ENCODE measurements around the gene PHF23. TPM values are rescaled to one million over a fixed set of nuclear protein-coding genes. Genes with fewer than 3 reads are reported as not detected.
A peak's percentile ranks its signal among the peaks of the same experiment; 100 is the strongest.

Gene PHF23
- total and polyA plus RNA-seq, 9 of the 15 experiments (the other 6 are each of a cell fraction or from before 2014, with no cell fraction given), result 7.4 to 87.5 (median 33.7) TPM

GRCh38 chr17:7234083-7234951, 4.9 kb downstream of the PHF23 start, which contains the start of gene DVL2 (continued):
- TF ChIP-seq NFE2 (IDR thresholded peaks at IDR 0.05; ENCODE audit: low read depth) (no peak), DNMT1 (IDR thresholded peaks at IDR 0.05) (peak; percentile 26; the same call in 1 of the 2 replicates), RBM25 (IDR thresholded peaks at IDR 0.05; ENCODE audit: low read depth, low read length, severe bottlenecking) (no peak), ZBTB49 (CRISPR knock-in tag; IDR thresholded peaks at IDR 0.05; ENCODE audit: borderline replicate concordance) (no peak), ZNF253 (CRISPR knock-in tag; conservative IDR thresholded peaks at IDR 0.05) (no peak), ZNF324 (CRISPR knock-in tag; IDR thresholded peaks at IDR 0.05) (peak; percentile 57), HOXB6 (CRISPR knock-in tag; IDR thresholded peaks at IDR 0.05; ENCODE audit: borderline replicate concordance) (peak; percentile 76; the same call in 1 of the 2 replicates), RHOXF2B (CRISPR knock-in tag; conservative IDR thresholded peaks at IDR 0.05) (peak; percentile 94; the same call in 1 of the 2 replicates), GTF2F1 (IDR thresholded peaks at IDR 0.05; ENCODE audit: low read depth, low read length) (no peak), KDM4B (IDR thresholded peaks at IDR 0.05; ENCODE audit: borderline replicate concordance in 2 of 2, low read depth in 1 of 2) (peak in 1 of 2 experiments; percentile 85; a peak in 1 of 4 replicates), ZSCAN29 (IDR thresholded peaks at IDR 0.05) (no peak), ZKSCAN3 (CRISPR knock-in tag; IDR thresholded peaks at IDR 0.05) (no peak), ZNF436 (CRISPR knock-in tag; IDR thresholded peaks at IDR 0.05) (0 out of 2 replicates have a peak, but pooled peaks have one; percentile 34), CEBPB (tag; IDR thresholded peaks at IDR 0.05) (no peak), ZFP36 (IDR thresholded peaks at IDR 0.05; ENCODE audit: low read depth, low read length, partially characterized antibody) (no peak), ATF1 (CRISPR knock-in tag; IDR thresholded peaks at IDR 0.05) (no peak), ATF1 (tag; IDR thresholded peaks at IDR 0.05) (peak; percentile 45; the same call in 1 of the 2 replicates), ESRRB (CRISPR knock-in tag; IDR thresholded peaks at IDR 0.05; ENCODE audit: borderline replicate concordance) (peak; percentile 18; the same call in 1 of the 2 replicates), TFE3 (CRISPR knock-in tag; IDR thresholded peaks at IDR 0.05) (peak; percentile 100), ETS2 (tag; IDR thresholded peaks at IDR 0.05; ENCODE audit: borderline replicate concordance, poor library complexity, severe bottlenecking) (no peak), ZNF41 (CRISPR knock-in tag; conservative IDR thresholded peaks at IDR 0.05) (no peak), SMARCA5 (IDR thresholded peaks at IDR 0.05) (no peak), ZNF511 (CRISPR knock-in tag; IDR thresholded peaks at IDR 0.05) (no peak), ZBTB43 (CRISPR knock-in tag; IDR thresholded peaks at IDR 0.05) (no peak)

Measured in K562 (cell line).